Panc1 (cell line): ENCODE data around the gene NCOA5. TPM values are rescaled to one million over a fixed set of nuclear protein-coding genes. Genes with fewer than 3 reads are reported as not detected.

Experiments
- ATAC-seq: fragments of 200-7000 bp; cut with Tn5 transposase; 2 replicates; pipeline ENCODE4 v1.9.1; 2020; ENCODE audit warnings: mild to moderate bottlenecking, moderate library complexity
- BruUV-seq: library from RNA; stranded (reverse); fragments of 400-500 nt; replicated peaks from 2 replicates; lab custom pipeline; 2021; lab: Mats Ljungman, UMichigan
- CTCF ChIA-PET: fragments of 300-600 bp; sonication (Branson Sonifier 250); formaldehyde crosslinking; loops from one replicate; lab custom pipeline; 2022; ENCODE audit warnings: antibody characterized with exemption; lab: Charles Lee
- POLR2A ChIA-PET: fragments of 300-600 bp; sonication (Branson Sonifier 250); formaldehyde crosslinking; loops from one replicate; lab custom pipeline; 2022; ENCODE audit warnings: antibody characterized with exemption; lab: Charles Lee
- DNase-seq: peaks from one replicate; pipeline ENCODE4 v3.0.0-alpha.2; 2010; ENCODE audit warnings: low read depth, low spot score
- H3K27ac ChIP-seq: 2 replicates; pipeline ENCODE4 v1.5.1; 2011; ENCODE audit warnings: mild to moderate bottlenecking, low read length, inconsistent platforms
- H3K27me3 ChIP-seq: fragments of 200-500 bp; sonication (Bioruptor generic); 2 replicates; pipeline ENCODE4 v1.6.0; 2014; ENCODE audit warnings: low read length, inconsistent platforms; ENCODE audit not compliant: control insufficient read depth, insufficient read depth
- H3K36me3 ChIP-seq: fragments of 200-500 bp; sonication (Bioruptor generic); 2 replicates; pipeline ENCODE4 v1.5.1; 2014; ENCODE audit warnings: inconsistent platforms, mild to moderate bottlenecking, low read length, moderate library complexity; ENCODE audit not compliant: control insufficient read depth, insufficient read depth
- H3K4me1 ChIP-seq: 2 replicates; pipeline ENCODE4 v1.5.1; 2011; ENCODE audit warnings: inconsistent platforms, mild to moderate bottlenecking, low read length, moderate library complexity; ENCODE audit not compliant: control insufficient read depth, insufficient read depth
- H3K4me3 ChIP-seq, 2 experiments: 2 replicates each; pipeline ENCODE4 v1.5.1; 2011 to 2012; ENCODE audit warnings: low read depth in 2 of 2, low read length in 2 of 2, mild to moderate bottlenecking in 2 of 2, inconsistent platforms in 1 of 2, moderate library complexity in 1 of 2
- H3K9me3 ChIP-seq: fragments of 200-500 bp; sonication (Bioruptor generic); 2 replicates; pipeline ENCODE4 v1.5.1; 2014; ENCODE audit warnings: low read depth, mild to moderate bottlenecking, inconsistent platforms, low read length, moderate library complexity; ENCODE audit not compliant: control insufficient read depth, insufficient read depth
- CTCF ChIP-seq: fragments of 450-650 bp; IDR thresholded peaks from 2 replicates; pipeline ENCODE4 v1.5.1; 2017; ENCODE audit warnings: mild to moderate bottlenecking
- POLR2AphosphoS5 ChIP-seq: IDR thresholded peaks from 2 replicates; pipeline ENCODE4 v1.6.1; 2012; ENCODE audit warnings: mild to moderate bottlenecking, low read depth, low read length, moderate library complexity
- REST ChIP-seq, 2 experiments: IDR thresholded peaks; 2 replicates each; pipeline ENCODE4 v1.6.1; 2011 to 2012; ENCODE audit warnings: low read depth in 2 of 2, control low read depth in 1 of 2, low read length in 1 of 2, mild to moderate bottlenecking in 1 of 2, moderate library complexity in 1 of 2; ENCODE audit not compliant: insufficient read depth in 1 of 2
- SIN3A ChIP-seq: IDR thresholded peaks from 2 replicates; pipeline ENCODE4 v1.6.1; 2012; ENCODE audit warnings: low read depth, mild to moderate bottlenecking, low read length, moderate library complexity, borderline replicate concordance; ENCODE audit not compliant: insufficient read depth
- TCF7L2 ChIP-seq: IDR thresholded peaks from 2 replicates; pipeline ENCODE4 v1.6.1; 2011; ENCODE audit warnings: mild to moderate bottlenecking, low read depth, low read length, inconsistent platforms
- in situ Hi-C: cut with HindIII; loops from 2 replicates; pipeline ENCODE4 v1.10.0; 2016; ENCODE audit warnings: low sequenced_read_pairs, low pct_unique_long_range_greater_than_20kb
- intact Hi-C: fragments of 100-400 bp; cut with micrococcal nuclease; formaldehyde crosslinking; loops from one replicate; pipeline ENCODE4 v1.10.0; 2022; ENCODE audit not compliant: unreplicated experiment
- total RNA-seq: library from RNA; stranded (reverse); gene quantifications from one replicate; pipeline ENCODE4 v1.2.1, GENCODE V29; 2021; ENCODE audit not compliant: unreplicated experiment

The NCOA5 gene
- total RNA-seq, 1 experiment from 2014 or later = 30.6 TPM

GRCh38 chr20:46083101-46083500 is 6.7 kb downstream of the NCOA5 start:
- ChIA-PET POLR2A (no interaction called here), CTCF (no interaction called here)
- Histone ChIP-seq H3K9me3 (no peaks in the 10 kb centered on the region), H3K4me3 (no peak overlapping the region), H3K27me3 (no peaks in the 10 kb centered on the region), H3K36me3 (no peaks in the 10 kb centered on the region; the same call in none of the 2 replicates), H3K27ac (no peak overlapping the region), H3K4me1 (peaks cover 39% of the 10 kb centered on the region)
- no peak for TF ChIP-seq SIN3A
- TF ChIP-seq CTCF = no peak
- no peak for TF ChIP-seq TCF7L2
- no peak for TF ChIP-seq POLR2AphosphoS5
- TF ChIP-seq REST (IDR thresholded peaks at IDR 0.05; ENCODE audit: insufficient read depth in 1 of 2, low read depth in 2 of 2, low read length in 1 of 2) = no peak
- DNase-seq (no peak), ATAC-seq (no peak)
- no TSS peak for BruUV-seq
- in situ Hi-C loops = no loop called here
- intact Hi-C loops = no loop called here

GRCh38 chr20:46081074-46081473 is 8.7 kb downstream of the NCOA5 start:
- ChIA-PET CTCF (no interaction called here), POLR2A (no interaction called here)
- Histone ChIP-seq H3K36me3 (no peaks in the 10 kb centered on the region; the same call in none of the 2 replicates), H3K4me1 (peaks cover 19% of the 10 kb centered on the region), H3K4me3 (no peak overlapping the region), H3K27me3 (no peaks in the 10 kb centered on the region), H3K27ac (no peak overlapping the region), H3K9me3 (no peaks in the 10 kb centered on the region)
- no peak for ATAC-seq
- DNase-seq = no peak
- no TSS peak for BruUV-seq
- in situ Hi-C loops (no loop called here), intact Hi-C loops (no loop called here)
- TF ChIP-seq REST (IDR thresholded peaks at IDR 0.05; ENCODE audit: insufficient read depth in 1 of 2, low read depth in 2 of 2, low read length in 1 of 2) = no peak
